KMS-11 (cell line): ENCODE data around the gene DPM3.

Experiments used
- H2AFZ ChIP-seq: fragments of 200-600 bp; sonication (generic); 2 replicates; pipeline ENCODE4 v1.6.1; 2016; ENCODE audit warnings: antibody characterized with exemption, mixed run types, low read depth
- H3K27ac ChIP-seq: fragments of 200-600 bp; sonication (generic); 2 replicates; pipeline ENCODE4 v1.6.1; 2016; ENCODE audit warnings: mild to moderate bottlenecking, mixed run types
- H3K27me3 ChIP-seq: fragments of 200-600 bp; sonication (generic); 2 replicates; pipeline ENCODE4 v1.6.1; 2017; ENCODE audit warnings: mild to moderate bottlenecking, low read depth, mixed run types, moderate library complexity; ENCODE audit not compliant: insufficient read depth
- H3K36me3 ChIP-seq: fragments of 200-600 bp; sonication (generic); 2 replicates; pipeline ENCODE4 v1.6.1; 2017; ENCODE audit warnings: mild to moderate bottlenecking, mixed run types; ENCODE audit not compliant: insufficient read depth
- H3K4me1 ChIP-seq: fragments of 200-600 bp; sonication (generic); 2 replicates; pipeline ENCODE4 v1.6.1; 2016; ENCODE audit warnings: mild to moderate bottlenecking, low read depth, mixed run types; ENCODE audit not compliant: poor library complexity, severe bottlenecking
- H3K4me2 ChIP-seq: fragments of 200-600 bp; sonication (generic); 2 replicates; pipeline ENCODE4 v1.7.0; 2016; ENCODE audit warnings: mild to moderate bottlenecking, mixed run types
- H3K4me3 ChIP-seq: fragments of 200-600 bp; sonication (generic); IDR thresholded peaks from 2 replicates; pipeline ENCODE4 v1.6.1; 2017; ENCODE audit warnings: low read depth, low read length, mixed read lengths; ENCODE audit not compliant: insufficient read depth
- H3K79me2 ChIP-seq: fragments of 200-600 bp; sonication (generic); 2 replicates; pipeline ENCODE4 v1.6.1; 2016; ENCODE audit warnings: low read depth, mixed run types; ENCODE audit not compliant: insufficient read depth
- H3K9ac ChIP-seq: fragments of 200-600 bp; sonication (generic); 2 replicates; pipeline ENCODE4 v1.6.1; 2016; ENCODE audit warnings: mild to moderate bottlenecking, mixed run types
- H4K20me1 ChIP-seq: fragments of 200-600 bp; sonication (generic); 2 replicates; pipeline ENCODE4 v1.6.1; 2016; ENCODE audit warnings: mild to moderate bottlenecking, mixed run types; ENCODE audit not compliant: insufficient read depth
- TF ChIP-seq, protein P1 (sequence below): fragments of 200-600 bp; sonication (generic); conservative IDR thresholded peaks from 2 replicates; pipeline ENCODE4 v1.6.1; 2017; ENCODE audit warnings: low read depth, mild to moderate bottlenecking, antibody characterized with exemption, low read length, moderate library complexity, mixed read lengths

Gene DPM3

DNA sequence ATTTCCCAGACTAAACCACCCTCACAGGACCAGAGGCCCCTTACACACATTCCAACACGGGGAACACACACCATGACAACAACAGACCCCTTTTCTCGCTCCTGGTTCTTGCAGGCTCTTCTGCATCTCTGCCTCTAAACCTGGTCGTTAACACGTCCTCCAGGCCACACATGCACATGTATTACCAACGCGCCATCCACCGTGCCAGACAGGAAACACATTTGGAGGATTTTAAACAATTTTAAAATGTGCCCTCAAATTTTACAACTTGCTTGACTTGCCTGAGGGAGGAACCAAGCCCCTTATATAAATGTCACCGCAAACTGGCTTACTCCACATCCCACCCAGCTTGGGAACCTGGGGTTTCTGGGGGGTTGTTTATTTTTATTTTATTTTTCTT, 29.5 kb downstream of the DPM3 start:
- TF ChIP-seq, protein P1, sequence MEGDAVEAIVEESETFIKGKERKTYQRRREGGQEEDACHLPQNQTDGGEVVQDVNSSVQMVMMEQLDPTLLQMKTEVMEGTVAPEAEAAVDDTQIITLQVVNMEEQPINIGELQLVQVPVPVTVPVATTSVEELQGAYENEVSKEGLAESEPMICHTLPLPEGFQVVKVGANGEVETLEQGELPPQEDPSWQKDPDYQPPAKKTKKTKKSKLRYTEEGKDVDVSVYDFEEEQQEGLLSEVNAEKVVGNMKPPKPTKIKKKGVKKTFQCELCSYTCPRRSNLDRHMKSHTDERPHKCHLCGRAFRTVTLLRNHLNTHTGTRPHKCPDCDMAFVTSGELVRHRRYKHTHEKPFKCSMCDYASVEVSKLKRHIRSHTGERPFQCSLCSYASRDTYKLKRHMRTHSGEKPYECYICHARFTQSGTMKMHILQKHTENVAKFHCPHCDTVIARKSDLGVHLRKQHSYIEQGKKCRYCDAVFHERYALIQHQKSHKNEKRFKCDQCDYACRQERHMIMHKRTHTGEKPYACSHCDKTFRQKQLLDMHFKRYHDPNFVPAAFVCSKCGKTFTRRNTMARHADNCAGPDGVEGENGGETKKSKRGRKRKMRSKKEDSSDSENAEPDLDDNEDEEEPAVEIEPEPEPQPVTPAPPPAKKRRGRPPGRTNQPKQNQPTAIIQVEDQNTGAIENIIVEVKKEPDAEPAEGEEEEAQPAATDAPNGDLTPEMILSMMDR = no peak
- no peaks in the 10 kb centered on the region for H3K4me1 ChIP-seq
- H4K20me1 ChIP-seq = no peaks in the 10 kb centered on the region
- no peaks in the 10 kb centered on the region for H3K36me3 ChIP-seq
- no peaks in the 10 kb centered on the region for H3K79me2 ChIP-seq
- peaks cover 3% of the 10 kb centered on the region; the same call in 1 of the 2 replicates for H3K27me3 ChIP-seq
- no peak overlapping the region for H3K4me3 ChIP-seq
- H2AFZ ChIP-seq = no peak overlapping the region
- H3K4me2 ChIP-seq = no peak overlapping the region
- H3K27ac ChIP-seq = no peak overlapping the region
- H3K9ac ChIP-seq = no peak overlapping the region

GRCh38 chr1:155110381-155110780, 29.9 kb downstream of the DPM3 start:
- no peak overlapping the region for H3K4me2 ChIP-seq
- H2AFZ ChIP-seq = no peak overlapping the region
- H3K4me1 ChIP-seq = no peaks in the 10 kb centered on the region
- no peak overlapping the region for H3K4me3 ChIP-seq
- no peaks in the 10 kb centered on the region for H4K20me1 ChIP-seq
- H3K79me2 ChIP-seq = no peaks in the 10 kb centered on the region
- no peak overlapping the region for H3K27ac ChIP-seq
- H3K27me3 ChIP-seq = peaks cover 3% of the 10 kb centered on the region; the same call in 1 of the 2 replicates
- H3K9ac ChIP-seq = no peak overlapping the region
- no peaks in the 10 kb centered on the region for H3K36me3 ChIP-seq
- TF ChIP-seq, protein P1 = no peak

DNA sequence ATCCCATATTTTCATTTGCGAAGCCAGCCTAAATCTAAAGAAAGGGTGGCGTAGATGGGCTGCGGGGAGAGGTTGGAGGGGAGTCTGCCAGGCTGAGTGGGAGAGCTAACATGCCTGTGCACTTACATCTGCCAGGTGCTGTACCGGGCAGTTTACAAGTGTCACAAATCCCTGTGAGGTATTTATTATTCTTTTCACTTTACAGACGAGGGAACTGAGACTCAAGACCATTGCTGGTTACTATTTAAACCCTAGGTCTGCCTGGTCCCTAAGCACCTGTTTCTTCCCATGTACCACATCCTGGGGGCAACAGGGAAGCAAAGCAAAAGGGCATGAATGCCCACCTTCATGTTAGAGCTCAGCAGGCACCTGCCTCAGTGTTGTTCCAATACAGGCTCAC, 32.0 kb downstream of the DPM3 start:
- Histone ChIP-seq H3K27ac (no peak overlapping the region), H3K9ac (no peak overlapping the region), H4K20me1 (no peaks in the 10 kb centered on the region), H2AFZ (no peak overlapping the region), H3K4me3 (no peak overlapping the region), H3K4me2 (no peak overlapping the region), H3K79me2 (no peaks in the 10 kb centered on the region), H3K36me3 (no peaks in the 10 kb centered on the region), H3K27me3 (peaks cover 16% of the 10 kb centered on the region; the same call in 1 of the 2 replicates), H3K4me1 (no peaks in the 10 kb centered on the region)
- TF ChIP-seq, protein P1 = no peak

GRCh38 chr1:155107309-155108264, 32.7 kb downstream of the DPM3 start:
- H2AFZ ChIP-seq = no peak overlapping the region
- no peak overlapping the region for H3K9ac ChIP-seq
- H3K27ac ChIP-seq = no peak overlapping the region
- H3K79me2 ChIP-seq = no peaks in the 10 kb centered on the region
- H3K27me3 ChIP-seq = peaks cover 16% of the 10 kb centered on the region; the same call in 1 of the 2 replicates
- no peak overlapping the region for H3K4me3 ChIP-seq
- no peaks in the 10 kb centered on the region for H3K36me3 ChIP-seq
- no peaks in the 10 kb centered on the region for H4K20me1 ChIP-seq
- TF ChIP-seq, protein P1 = no peak
- H3K4me2 ChIP-seq = no peak overlapping the region
- H3K4me1 ChIP-seq = no peaks in the 10 kb centered on the region
